CD4-positive, alpha-beta T cell treated with Interleukin-17A for 4 hours (primary cell): ENCODE results near the gene MEIOB.
"Not testable (repeated sequence)": the region's sequence is repeated elsewhere in the genome, so short reads cannot be mapped to it uniquely, and the experiment has no call there.

Source experiments
- DNase-seq: peaks from one replicate; pipeline ENCODE4 v3.0.0-alpha.2; 2020; ENCODE audit warnings: mixed read lengths

MEIOB gene

GRCh38 chr16:1871974-1872635, at the start of gene MEIOB:
MEIOB (minus strand) TSS chr16:1872164; CDS start chr16:1868175, 3,989 bp downstream.
- peak; percentile 29 for DNase-seq

DNA sequence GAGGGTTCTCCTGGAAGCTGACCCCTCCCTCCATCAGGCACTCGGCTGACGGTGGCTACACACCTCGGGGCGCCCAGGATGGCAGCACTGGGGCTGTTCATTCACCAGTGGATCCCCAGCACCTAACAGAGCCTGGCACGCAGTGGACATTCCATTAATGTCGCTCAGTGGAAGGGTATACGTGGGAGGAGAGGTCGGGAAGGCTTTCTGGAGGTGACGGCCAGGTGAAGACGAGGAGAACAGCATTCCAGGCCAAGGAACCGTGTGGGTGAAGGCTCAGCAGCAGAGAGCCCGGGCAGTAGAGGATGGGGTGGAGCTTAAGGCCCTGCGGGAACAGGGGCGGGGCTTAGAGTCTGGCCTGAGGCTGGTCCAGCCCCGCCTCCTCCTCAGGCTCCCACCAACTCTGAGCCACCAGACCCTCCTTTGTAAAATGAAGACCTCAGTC, 48.8 kb upstream of the MEIOB start:
- peak; percentile 22 for DNase-seq

- DNase-seq: not testable (repeated sequence)
These were observed 48.2 kb upstream of the MEIOB start for GRCh38 chr16:1920122-1920521.

- no peak for DNase-seq
These were observed 47.5 kb upstream of the MEIOB start for GRCh38 chr16:1919327-1919998.

DNA sequence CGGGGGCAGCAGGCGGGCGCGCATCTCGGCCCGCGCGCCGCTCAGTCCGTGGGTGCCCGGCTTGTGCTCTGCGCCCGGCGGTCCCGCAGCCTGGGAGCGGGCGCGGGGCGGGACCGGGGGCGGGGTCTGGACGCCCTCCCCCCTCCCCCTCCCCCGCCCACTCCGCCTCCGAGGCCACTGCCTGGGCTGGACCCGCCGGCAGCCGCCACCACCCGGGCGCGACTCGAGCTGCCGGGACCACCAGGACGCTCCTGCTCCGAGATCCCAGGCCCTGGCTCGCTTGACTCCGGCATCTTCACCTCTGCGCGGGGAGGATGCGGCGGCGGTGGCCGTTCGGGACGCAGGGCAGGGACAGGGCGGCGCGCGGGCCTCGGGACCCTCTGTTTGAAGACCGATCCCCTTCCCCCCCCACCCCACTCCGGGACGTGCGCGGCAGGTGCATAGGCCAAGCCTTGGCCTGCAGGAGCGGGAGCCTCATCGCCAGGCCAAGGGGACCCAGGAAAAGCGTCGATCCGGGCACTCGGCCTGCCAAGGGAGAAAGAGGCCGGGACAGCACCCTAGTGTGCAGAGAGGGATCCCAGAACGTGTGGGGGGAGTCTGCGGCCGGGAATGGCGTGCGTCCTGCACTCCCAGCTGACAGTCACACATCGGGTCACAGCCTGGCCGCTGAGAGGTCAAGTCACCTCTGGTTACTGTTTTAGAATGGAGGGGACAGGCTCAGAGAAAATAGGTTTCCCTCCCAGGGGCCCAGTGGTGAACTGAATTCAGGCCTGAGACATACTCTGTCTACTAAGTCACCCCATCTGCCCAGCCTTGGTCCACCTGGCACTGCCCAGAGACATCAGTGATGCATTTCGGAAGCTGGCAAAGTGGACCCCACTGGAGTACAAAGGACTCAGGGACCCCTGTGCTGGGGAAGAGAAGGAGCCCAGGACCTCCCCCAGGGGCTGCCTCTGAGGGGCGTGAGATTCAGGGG, 46.7 kb upstream of the MEIOB start, which contains the start of gene HS3ST6:
TSS of gene HS3ST6 (minus strand) at position 65 of the 976 bp plus-strand sequence. CDS start 92 bp downstream, outside the sequence.
- DNase-seq: no peak

- no peak for DNase-seq
These were observed 45.8 kb upstream of the MEIOB start for GRCh38 chr16:1917665-1918350.

DNA sequence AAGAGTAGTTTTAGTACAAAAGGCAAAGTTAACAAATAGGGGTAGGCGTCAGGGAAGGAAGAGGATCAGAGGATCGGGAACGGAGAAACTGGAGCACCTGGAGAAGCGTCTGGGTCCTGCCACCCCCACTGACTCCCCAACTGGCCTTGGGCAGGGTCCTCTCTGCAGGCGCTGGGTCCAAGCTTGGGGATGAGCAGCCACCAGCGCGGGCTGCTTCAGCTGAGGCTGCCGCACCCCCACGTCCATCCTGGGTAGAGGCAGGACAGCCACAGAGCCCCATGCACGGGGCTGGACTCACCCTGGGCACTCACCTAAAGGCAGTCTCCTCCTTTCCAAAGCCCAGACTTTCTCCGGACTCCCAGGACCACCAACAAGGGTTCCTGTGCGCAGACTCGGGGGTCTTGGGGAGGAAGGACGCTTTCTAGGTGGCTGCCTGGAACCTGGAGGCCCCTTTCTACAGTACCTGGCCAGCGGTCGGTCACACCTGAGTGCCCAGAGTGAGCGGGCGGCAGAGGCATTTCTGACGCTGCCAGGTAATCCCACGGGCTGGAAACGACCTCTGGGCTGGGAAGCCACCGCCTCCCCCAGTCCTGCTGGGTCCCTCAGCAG, 45.2 kb upstream of the MEIOB start:
- DNase-seq: no peak

- no peak for DNase-seq
These were observed 44.7 kb upstream of the MEIOB start for GRCh38 chr16:1916640-1916990.

DNA sequence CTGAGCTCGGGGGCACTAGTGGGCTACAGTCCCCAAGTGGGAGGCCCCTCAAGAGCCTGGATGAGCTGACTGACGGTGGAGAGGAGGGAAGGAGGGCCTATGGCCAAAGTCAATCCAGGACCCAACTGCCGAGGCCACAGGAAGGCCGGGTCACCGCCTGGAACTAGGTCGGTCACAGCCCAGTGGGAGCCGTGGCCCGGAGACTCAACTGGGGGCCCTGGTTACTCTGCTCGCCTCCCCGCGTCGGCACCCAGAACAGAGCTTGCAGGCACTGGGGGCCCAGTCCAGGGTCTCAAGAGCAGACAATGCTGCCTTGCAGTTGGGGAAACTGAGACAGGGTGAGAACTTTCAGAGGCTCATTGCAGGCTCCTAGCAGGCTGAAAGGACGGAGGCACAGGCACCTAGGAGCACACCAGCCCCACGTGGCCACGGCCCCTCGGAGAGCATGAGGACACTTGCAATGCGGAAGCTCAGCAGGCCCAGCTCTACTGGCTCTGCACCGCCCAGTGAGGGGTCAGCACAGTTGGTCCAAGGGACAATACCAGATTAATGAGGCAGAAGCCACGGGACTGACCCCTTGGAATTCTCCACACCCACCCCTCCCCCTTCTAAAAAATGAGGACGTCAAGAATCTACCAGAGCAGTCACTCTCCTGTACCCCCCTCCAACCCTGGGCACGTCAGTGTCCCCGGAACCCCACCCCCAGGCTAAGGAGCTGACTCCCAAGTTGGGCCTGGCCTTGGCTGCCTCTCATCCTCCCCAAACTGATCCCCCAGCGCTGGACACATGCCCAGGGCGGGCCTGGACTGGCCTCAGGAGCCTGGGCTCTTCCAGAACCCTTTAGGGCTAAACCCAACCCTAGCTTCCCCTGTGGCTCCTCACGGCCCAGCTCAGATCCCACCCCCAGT, 44.0 kb upstream of the MEIOB start:
- DNase-seq: no peak

DNA sequence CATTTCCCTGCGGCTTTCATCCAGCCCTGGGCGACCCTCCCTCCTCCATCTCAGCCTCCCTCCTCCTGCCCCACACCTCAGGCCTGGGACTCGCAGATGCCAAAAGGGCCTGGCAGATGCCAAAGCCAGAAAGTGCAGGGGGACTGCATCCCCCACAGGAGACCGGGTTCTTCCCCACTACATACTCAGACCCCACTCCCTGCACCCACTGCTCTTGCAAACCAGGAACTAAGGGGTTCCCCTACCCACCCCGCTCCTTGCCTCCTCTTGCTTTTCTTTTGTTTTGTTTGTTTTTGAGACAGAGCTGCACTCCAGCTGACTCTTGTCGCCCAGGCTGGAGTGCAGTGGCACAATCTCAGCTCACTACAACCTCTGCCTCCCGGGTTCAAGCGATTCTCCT, 43.0 kb upstream of the MEIOB start:
- DNase-seq: no peak

GRCh38 chr16:1914084-1914608, 42.2 kb upstream of the MEIOB start:
- no peak for DNase-seq

DNA sequence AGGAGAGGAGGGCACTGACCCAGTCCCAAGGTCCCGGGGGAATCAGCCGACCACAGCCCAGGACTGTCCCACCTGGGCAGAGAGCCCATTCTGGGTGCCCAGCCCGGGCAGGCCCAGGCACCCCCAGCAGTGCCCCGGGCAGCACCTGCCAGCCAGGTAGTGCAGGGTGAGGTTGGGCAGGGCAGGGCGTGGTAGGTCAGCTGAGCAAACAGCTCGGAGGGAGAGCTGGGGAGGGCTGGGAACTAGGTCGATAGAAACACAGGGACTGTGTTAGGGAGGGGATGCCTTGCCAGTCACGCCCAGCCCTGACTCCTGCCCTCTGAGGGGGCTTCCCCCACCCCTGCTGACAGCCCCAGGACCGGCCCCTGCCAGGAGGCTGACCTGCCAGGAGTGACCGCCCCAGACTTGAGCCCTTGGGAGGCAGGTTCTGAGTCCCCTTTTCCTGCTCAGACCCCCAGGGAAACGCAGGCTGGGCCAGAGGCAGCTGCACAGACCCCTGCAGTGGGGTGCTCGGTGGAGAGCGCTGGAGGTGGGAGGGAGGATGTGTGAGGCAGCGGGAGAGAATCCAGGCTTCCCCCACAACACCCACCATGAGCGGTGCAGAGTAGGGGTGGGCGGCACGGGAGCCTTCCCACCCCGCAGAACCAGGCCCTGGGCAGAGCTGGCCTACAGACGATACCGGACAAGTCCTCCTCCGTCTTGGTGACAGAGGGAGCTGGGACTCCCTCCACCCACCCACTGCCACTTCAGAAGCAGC, 41.5 kb upstream of the MEIOB start:
- no peak for DNase-seq

- DNase-seq: no peak
These were observed 40.2 kb upstream of the MEIOB start for GRCh38 chr16:1912215-1912543.

GRCh38 chr16:1911467-1912214, 39.7 kb upstream of the MEIOB start:
- no peak for DNase-seq

GRCh38 chr16:1909561-1910231, 37.7 kb upstream of the MEIOB start:
- DNase-seq: no peak

DNA sequence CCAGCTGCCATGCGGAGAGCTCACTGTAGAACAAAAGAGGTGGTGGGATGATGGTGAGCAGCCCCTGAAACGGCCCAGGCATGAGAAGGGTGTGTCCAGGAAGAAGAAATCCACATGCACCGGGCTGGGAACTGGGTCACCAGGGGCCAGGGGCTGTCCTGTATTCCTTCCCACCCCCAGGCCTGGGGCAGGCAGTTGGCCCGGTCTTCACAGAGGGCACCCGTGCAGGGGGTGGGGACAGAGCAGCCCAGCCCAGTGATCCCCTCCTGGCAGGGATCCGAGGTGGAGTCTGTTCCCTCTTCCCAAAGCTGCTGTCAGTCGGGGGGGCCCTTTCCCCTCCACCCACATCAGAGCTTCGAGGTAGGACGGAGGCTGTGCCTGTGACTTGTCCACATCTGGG, 37.0 kb upstream of the MEIOB start:
- no peak for DNase-seq

DNA sequence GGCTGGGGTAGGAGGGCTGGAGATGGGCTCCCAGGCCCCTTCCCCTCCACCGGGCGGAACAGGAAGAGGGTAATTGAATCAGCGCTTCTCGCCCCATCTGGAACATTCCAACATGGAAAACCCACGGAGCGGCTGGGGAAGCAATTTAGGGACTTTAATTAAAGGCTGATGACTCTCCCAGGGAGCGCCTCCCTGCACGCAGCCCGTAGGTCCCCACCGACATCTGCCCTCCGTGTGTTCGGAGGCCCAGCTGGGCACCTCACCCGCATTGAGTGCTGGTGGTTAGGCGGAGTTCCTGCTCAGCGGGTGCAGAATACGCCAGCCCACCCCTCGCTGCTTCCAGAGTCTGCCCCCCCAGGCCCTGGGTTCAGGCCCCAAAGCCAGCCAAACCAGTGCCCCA, 36.2 kb upstream of the MEIOB start:
- DNase-seq: no peak

- DNase-seq: no peak
These were observed 35.4 kb upstream of the MEIOB start for GRCh38 chr16:1907226-1907860.

DNA sequence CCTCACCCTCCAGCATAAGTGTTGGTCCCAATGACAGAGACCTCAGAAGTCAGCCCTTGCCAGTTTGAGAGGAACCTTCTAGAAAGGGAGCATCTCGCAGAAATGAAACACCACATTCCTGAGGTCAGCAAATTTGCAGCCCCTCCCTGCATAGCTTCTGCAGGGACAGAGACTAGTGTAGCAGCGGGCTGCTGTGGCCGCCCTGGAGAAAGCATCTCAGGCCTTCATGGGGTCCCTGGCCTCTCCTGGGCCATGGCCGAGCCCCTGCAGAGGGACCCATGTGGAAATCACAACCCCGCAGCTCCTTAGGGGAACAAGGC, 34.8 kb upstream of the MEIOB start:
- no peak for DNase-seq
